SU-DHL-6 (cell line): ENCODE results near the gene OSTN.

Source experiments
- CTCF ChIP-seq: fragments of 200-600 bp; sonication (generic); IDR thresholded peaks from one replicate; pipeline ENCODE4 v1.5.1; 2017; ENCODE audit warnings: antibody characterized with exemption, mild to moderate bottlenecking, low read length, moderate library complexity; ENCODE audit not compliant: insufficient read depth, poor library complexity, severe bottlenecking
- EZH2phosphoT487 ChIP-seq: fragments of 200-600 bp; sonication (generic), shearing (Covaris generic); conservative IDR thresholded peaks from 2 replicates; pipeline ENCODE4 v1.6.1; 2018; ENCODE audit warnings: mild to moderate bottlenecking, antibody characterized with exemption, low read length, moderate library complexity, mixed read lengths

- no peak for TF ChIP-seq CTCF
- no peak for TF ChIP-seq EZH2phosphoT487
Measured at GRCh38 chr3:191158815-191159214, 40.2 kb upstream of the OSTN start.
